Measurements from ENCODE around the gene WWP2. TPM values are rescaled to one million over a fixed set of nuclear protein-coding genes. Genes with fewer than 3 reads are reported as not detected.

WWP2 gene
- total RNA-seq, 2 donors from 2014 or later = 144 to 146 TPM

DNA sequence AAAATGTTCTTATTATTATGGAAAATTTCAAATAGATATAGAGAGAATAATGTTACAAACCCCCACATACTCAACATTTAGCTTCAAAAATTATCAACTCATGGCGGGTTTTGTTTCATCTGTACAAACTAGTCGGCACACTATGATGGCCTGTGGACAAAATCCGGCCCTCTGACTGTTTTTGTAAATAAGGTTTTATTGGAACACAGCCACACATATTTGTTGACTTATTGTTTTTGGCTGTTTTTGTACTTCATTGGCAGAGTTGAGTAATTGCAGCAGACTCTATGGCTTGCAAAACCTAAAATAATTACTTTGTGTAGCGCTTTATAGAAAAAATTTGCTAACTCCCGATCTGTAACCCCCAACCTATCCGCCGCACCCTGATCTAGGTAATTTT, 147.6 kb downstream of the WWP2 start:
- no peak overlapping the region for H3K27ac ChIP-seq
- no peak overlapping the region for H3K4me3 ChIP-seq
- ATAC-seq (ENCODE audit: insufficient number of reproducible peaks, low FRiP score, low read depth) (no peak), DNase-seq (ENCODE audit: low spot score) (no peak)
- H3K9me3 ChIP-seq = no peaks in the 10 kb centered on the region
- peaks cover 9% of the 10 kb centered on the region for H3K36me3 ChIP-seq
- H3K27me3 ChIP-seq (replicated peaks; ENCODE audit: insufficient read depth) = no peaks in the 10 kb centered on the region
- TF ChIP-seq, protein P1, sequence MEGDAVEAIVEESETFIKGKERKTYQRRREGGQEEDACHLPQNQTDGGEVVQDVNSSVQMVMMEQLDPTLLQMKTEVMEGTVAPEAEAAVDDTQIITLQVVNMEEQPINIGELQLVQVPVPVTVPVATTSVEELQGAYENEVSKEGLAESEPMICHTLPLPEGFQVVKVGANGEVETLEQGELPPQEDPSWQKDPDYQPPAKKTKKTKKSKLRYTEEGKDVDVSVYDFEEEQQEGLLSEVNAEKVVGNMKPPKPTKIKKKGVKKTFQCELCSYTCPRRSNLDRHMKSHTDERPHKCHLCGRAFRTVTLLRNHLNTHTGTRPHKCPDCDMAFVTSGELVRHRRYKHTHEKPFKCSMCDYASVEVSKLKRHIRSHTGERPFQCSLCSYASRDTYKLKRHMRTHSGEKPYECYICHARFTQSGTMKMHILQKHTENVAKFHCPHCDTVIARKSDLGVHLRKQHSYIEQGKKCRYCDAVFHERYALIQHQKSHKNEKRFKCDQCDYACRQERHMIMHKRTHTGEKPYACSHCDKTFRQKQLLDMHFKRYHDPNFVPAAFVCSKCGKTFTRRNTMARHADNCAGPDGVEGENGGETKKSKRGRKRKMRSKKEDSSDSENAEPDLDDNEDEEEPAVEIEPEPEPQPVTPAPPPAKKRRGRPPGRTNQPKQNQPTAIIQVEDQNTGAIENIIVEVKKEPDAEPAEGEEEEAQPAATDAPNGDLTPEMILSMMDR (IDR thresholded peaks at IDR 0.05) = no peak
- peaks cover 0 to 5% of the 10 kb centered on the region in 2 donors for H3K4me1 ChIP-seq (ENCODE audit: control insufficient read depth in 1 of 2, low read depth in 2 of 2)

DNA sequence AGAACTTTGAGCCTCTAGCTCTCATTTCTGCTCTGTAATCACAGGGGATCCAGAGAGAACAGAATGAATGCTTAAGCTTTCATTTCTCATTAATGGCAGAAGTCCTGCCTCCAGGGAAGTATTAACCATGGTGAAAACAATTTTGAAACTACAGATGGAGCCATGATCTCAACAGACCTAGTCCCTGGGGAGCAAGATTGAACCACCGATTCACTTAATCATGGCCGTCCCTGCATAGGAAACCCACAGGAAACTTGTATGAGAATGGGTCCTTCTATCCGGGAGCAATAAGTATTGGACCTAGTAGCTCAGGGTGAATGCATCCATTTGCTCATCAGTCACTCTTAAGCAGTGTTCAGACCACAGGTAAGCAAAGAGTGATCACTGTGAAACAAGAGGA, 148.8 kb downstream of the WWP2 start:
- no peaks in the 10 kb centered on the region for H3K9me3 ChIP-seq
- H3K4me1 ChIP-seq (ENCODE audit: control insufficient read depth in 1 of 2, low read depth in 2 of 2) = peaks cover under 1 to 5% of the 10 kb centered on the region in 2 donors
- DNase-seq (ENCODE audit: low spot score) (no peak), ATAC-seq (ENCODE audit: insufficient number of reproducible peaks, low FRiP score, low read depth) (no peak)
- no peak overlapping the region for H3K27ac ChIP-seq
- no peak overlapping the region for H3K4me3 ChIP-seq
- TF ChIP-seq, protein P1 (IDR thresholded peaks at IDR 0.05) = no peak
- no peaks in the 10 kb centered on the region for H3K27me3 ChIP-seq (replicated peaks; ENCODE audit: insufficient read depth)
- H3K36me3 ChIP-seq = peaks cover 9% of the 10 kb centered on the region

DNA sequence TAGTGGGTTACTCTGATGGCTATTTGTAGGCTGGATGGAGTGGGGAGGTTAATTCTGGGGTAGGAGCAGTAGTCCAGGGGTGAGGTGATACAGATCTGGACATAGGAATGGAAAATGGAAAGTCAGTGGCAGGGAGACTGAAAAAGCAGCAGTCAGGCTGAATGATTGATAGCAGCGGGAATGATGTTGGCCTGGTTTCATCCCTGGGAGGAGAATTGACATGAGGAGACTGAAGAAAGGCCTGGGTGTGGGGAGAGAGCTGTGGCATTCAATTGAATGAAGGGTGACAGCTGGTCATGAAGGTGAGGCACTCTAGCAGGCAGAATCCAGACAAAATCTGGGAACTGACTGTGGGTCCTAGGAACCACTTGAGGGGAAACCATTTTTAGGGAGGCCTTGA, 154.3 kb downstream of the WWP2 start:
- Histone ChIP-seq H3K4me3 (no peak overlapping the region), H3K36me3 (no peaks in the 10 kb centered on the region), H3K27me3 (replicated peaks; ENCODE audit: insufficient read depth) (no peaks in the 10 kb centered on the region), H3K9me3 (no peaks in the 10 kb centered on the region), H3K4me1 (ENCODE audit: control insufficient read depth in 1 of 2, low read depth in 2 of 2) (peaks cover 30 to 55% of the 10 kb centered on the region in 2 donors), H3K27ac (peak overlapping the region; percentile 84 to 96)
- DNase-seq (ENCODE audit: low spot score) (no peak), ATAC-seq (ENCODE audit: insufficient number of reproducible peaks, low FRiP score, low read depth) (no peak)
- TF ChIP-seq, protein P1 (IDR thresholded peaks at IDR 0.05) = no peak

DNA sequence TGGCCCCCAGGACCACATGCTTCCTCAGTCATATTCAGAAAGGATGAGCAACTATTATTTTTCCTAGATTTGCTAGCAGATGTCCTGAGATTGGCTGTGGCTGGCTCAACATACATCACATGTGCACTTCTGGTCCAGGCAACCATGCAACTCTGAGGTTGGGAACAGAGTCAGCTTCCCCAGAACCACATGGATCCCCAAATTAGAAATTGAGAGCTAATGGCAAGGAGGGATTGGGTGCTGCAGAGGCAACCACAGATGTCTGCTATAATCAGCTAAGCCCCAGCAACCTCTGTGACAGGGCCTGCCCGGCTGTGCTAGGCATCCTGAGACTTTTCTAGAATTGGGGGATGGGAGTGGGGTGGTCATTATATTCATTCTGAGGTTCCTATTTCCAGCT, 155.2 kb downstream of the WWP2 start:
- peaks cover 36 to 64% of the 10 kb centered on the region in 2 donors for H3K4me1 ChIP-seq (ENCODE audit: control insufficient read depth in 1 of 2, low read depth in 2 of 2)
- peak overlapping the region; percentile 46 for H3K4me3 ChIP-seq
- no peaks in the 10 kb centered on the region for H3K27me3 ChIP-seq (replicated peaks; ENCODE audit: insufficient read depth)
- TF ChIP-seq, protein P1 (IDR thresholded peaks at IDR 0.05) = no peak
- peak overlapping the region; percentile 84 to 96 for H3K27ac ChIP-seq
- ATAC-seq (ENCODE audit: insufficient number of reproducible peaks, low FRiP score, low read depth) = no peak
- H3K9me3 ChIP-seq = no peaks in the 10 kb centered on the region
- DNase-seq (ENCODE audit: low spot score) = no peak
- no peaks in the 10 kb centered on the region for H3K36me3 ChIP-seq

DNA sequence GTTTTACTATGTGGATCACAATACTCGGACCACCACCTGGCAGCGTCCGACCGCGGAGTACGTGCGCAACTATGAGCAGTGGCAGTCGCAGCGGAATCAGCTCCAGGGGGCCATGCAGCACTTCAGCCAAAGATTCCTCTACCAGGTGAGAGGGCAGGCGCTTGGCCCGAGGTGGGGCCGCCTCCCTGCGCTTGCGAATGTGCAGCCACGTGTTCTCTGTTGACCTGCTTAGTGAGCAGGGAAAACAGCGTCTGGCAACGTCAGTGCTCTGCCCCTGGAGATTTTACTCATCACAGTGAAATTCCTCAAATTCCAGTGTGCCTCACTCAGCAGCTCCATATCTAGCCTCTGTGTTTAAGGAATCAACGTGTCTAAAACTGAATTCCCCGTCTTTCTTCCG, 155.6 kb downstream of the WWP2 start:
- H3K27me3 ChIP-seq (replicated peaks; ENCODE audit: insufficient read depth) = no peaks in the 10 kb centered on the region
- peak overlapping the region; percentile 46 for H3K4me3 ChIP-seq
- DNase-seq (ENCODE audit: low spot score) (no peak), ATAC-seq (ENCODE audit: insufficient number of reproducible peaks, low FRiP score, low read depth) (peak; percentile 42)
- peaks cover 39 to 68% of the 10 kb centered on the region in 2 donors for H3K4me1 ChIP-seq (ENCODE audit: control insufficient read depth in 1 of 2, low read depth in 2 of 2)
- peak overlapping the region; percentile 84 to 96 for H3K27ac ChIP-seq
- H3K36me3 ChIP-seq = no peaks in the 10 kb centered on the region
- no peaks in the 10 kb centered on the region for H3K9me3 ChIP-seq
- TF ChIP-seq, protein P1 (IDR thresholded peaks at IDR 0.05) = no peak

Data from thoracic aorta (tissue), 2 donors.